Right atrium auricular region (tissue), 2 donors: ENCODE measurements around the gene USP54. TPM values are rescaled to one million over a fixed set of nuclear protein-coding genes. Genes with fewer than 3 reads are reported as not detected.

Source experiments
- DNase-seq: peaks from one replicate; pipeline ENCODE4 v3.0.0-alpha.2; 2019; ENCODE audit warnings: low spot score
- H3K27ac ChIP-seq, 2 donors: fragments of 200-600 bp; sonication (generic); 1 replicate in 1 of 2; 2 replicates in 1 of 2; pipeline ENCODE4 v1.5.1; 2016 to 2019
- H3K27me3 ChIP-seq, 2 donors: fragments of 200-600 bp; sonication (generic); one replicate each; pipeline versions ENCODE4 v1.5.1 to v1.6.0; 2017 to 2019
- H3K36me3 ChIP-seq: fragments of 200-600 bp; sonication (generic); one replicate; pipeline ENCODE4 v1.5.1; 2016
- H3K4me1 ChIP-seq, 2 donors: fragments of 200-600 bp; sonication (generic); one replicate each; pipeline versions ENCODE4 v1.5.1 to v1.6.0; 2017 to 2019
- H3K4me3 ChIP-seq, 2 donors: fragments of 200-600 bp; sonication (generic); 1 replicate in 1 of 2; 2 replicates in 1 of 2; pipeline ENCODE4 v1.5.1; 2017 to 2019; ENCODE audit warnings: mild to moderate bottlenecking in 1 of 2, moderate library complexity in 1 of 2
- H3K9me3 ChIP-seq, 2 donors: fragments of 200-600 bp; sonication (generic); one replicate each; pipeline ENCODE4 v1.5.1; 2019
- CTCF ChIP-seq, 2 donors: fragments of 200-600 bp; sonication (generic); IDR thresholded peaks; one replicate each; pipeline ENCODE4 v1.5.1; 2019; ENCODE audit warnings: antibody characterized with exemption in 2 of 2
- total RNA-seq, 2 donors: library from RNA; depleted of rRNA; stranded (reverse); fragments of >200 nt; gene quantifications; one replicate each; pipeline ENCODE4 v1.1.0, GENCODE V29; 2016

USP54 gene
- 10 to 100 TPM; 22.3 to 24.3 TPM for total RNA-seq

- TF ChIP-seq CTCF (IDR thresholded peaks at IDR 0.05): no peak
- Histone ChIP-seq H3K4me3 (peak within 1 kb of the TSS in 1 of 2 donors; percentile 16), H3K9me3 (no peaks in the 10 kb centered on the region), H3K27ac (peak within 1 kb of the TSS; percentile 65 to 80), H3K36me3 (no peaks in the 10 kb centered on the region), H3K27me3 (no peaks in the 10 kb centered on the region), H3K4me1 (peaks cover 0 to 30% of the 10 kb centered on the region in 2 donors)
- no peak for DNase-seq
Measured at GRCh38 chr10:73590881-73591799, at the start of gene USP54. USP54 (minus strand) TSS chr10:73591342; CDS start chr10:73575658, 15,684 bp downstream.

- H3K4me3 ChIP-seq: no peak overlapping the region
- H3K4me1 ChIP-seq: peaks cover 0 to 16% of the 10 kb centered on the region in 2 donors
- no peak overlapping the region for H3K27ac ChIP-seq
Measured at GRCh38 chr10:73639286-73639685, 48.1 kb upstream of the USP54 start.

GRCh38 chr10:73635781-73636180, 44.6 kb upstream of the USP54 start:
- no peak for TF ChIP-seq CTCF (IDR thresholded peaks at IDR 0.05)
- no peaks in the 10 kb centered on the region for H3K4me1 ChIP-seq
- DNase-seq: no peak
- H3K27ac ChIP-seq: no peak overlapping the region
- no peaks in the 10 kb centered on the region for H3K27me3 ChIP-seq
- H3K36me3 ChIP-seq: no peaks in the 10 kb centered on the region
- no peaks in the 10 kb centered on the region for H3K9me3 ChIP-seq
- no peak overlapping the region for H3K4me3 ChIP-seq

More at GRCh38 chr10:73639286-73639685, 48.1 kb upstream of the USP54 start:
- no peak for DNase-seq
- Histone ChIP-seq H3K36me3 (no peaks in the 10 kb centered on the region), H3K9me3 (no peaks in the 10 kb centered on the region), H3K27me3 (no peaks in the 10 kb centered on the region)
- no peak for TF ChIP-seq CTCF (IDR thresholded peaks at IDR 0.05)

GRCh38 chr10:73634421-73634820, 43.3 kb upstream of the USP54 start:
- Histone ChIP-seq H3K27ac (no peak overlapping the region), H3K9me3 (no peaks in the 10 kb centered on the region), H3K27me3 (no peaks in the 10 kb centered on the region), H3K36me3 (no peaks in the 10 kb centered on the region), H3K4me1 (no peaks in the 10 kb centered on the region), H3K4me3 (no peak overlapping the region)
- TF ChIP-seq CTCF (IDR thresholded peaks at IDR 0.05): no peak
- no peak for DNase-seq

- TF ChIP-seq CTCF (IDR thresholded peaks at IDR 0.05): no peak
- Histone ChIP-seq H3K27ac (no peak overlapping the region), H3K36me3 (no peaks in the 10 kb centered on the region), H3K4me1 (peaks cover 0 to 14% of the 10 kb centered on the region in 2 donors), H3K9me3 (no peaks in the 10 kb centered on the region), H3K4me3 (no peak overlapping the region), H3K27me3 (no peaks in the 10 kb centered on the region)
- no peak for DNase-seq
Measured at GRCh38 chr10:73629165-73629564, 38.0 kb upstream of the USP54 start.
